Natural killer cell (primary cell): ENCODE results near the gene COL6A2. TPM values are rescaled to one million over a fixed set of nuclear protein-coding genes. Genes with fewer than 3 reads are reported as not detected.

Experiments used
- ATAC-seq, 3 donors: fragments of 150-1000 bp in 2 of 3; fragments of 200-7000 bp in 1 of 3; cut with Tn5 transposase; 1 replicate in 1 of 3; 2 replicates in 2 of 3; pipeline ENCODE4 v1.10.0; 2021; ENCODE audit warnings: mild to moderate bottlenecking in 2 of 3, moderate library complexity in 2 of 3
- DNase-seq, 2 donors: peaks; one replicate each; pipeline versions ENCODE4 v3.0.0 to v3.0.0-alpha.2; 2013 to 2021; ENCODE audit warnings: mixed read lengths in 1 of 2
- H3K27ac ChIP-seq: one replicate; pipeline ENCODE4 v1.5.1; 2013; ENCODE audit warnings: mild to moderate bottlenecking, low read length
- H3K27me3 ChIP-seq: one replicate; pipeline ENCODE4 v1.6.1; 2013; ENCODE audit warnings: low read length; ENCODE audit not compliant: control insufficient read depth, insufficient read depth
- H3K36me3 ChIP-seq: one replicate; pipeline ENCODE4 v1.6.1; 2013; ENCODE audit warnings: low read length; ENCODE audit not compliant: control insufficient read depth, insufficient read depth
- H3K4me1 ChIP-seq: one replicate; pipeline ENCODE4 v1.6.1; 2013; ENCODE audit warnings: low read length; ENCODE audit not compliant: control insufficient read depth, insufficient read depth
- H3K4me3 ChIP-seq: one replicate; pipeline ENCODE4 v1.5.1; 2013; ENCODE audit warnings: low read length
- H3K9me3 ChIP-seq: one replicate; pipeline ENCODE4 v1.6.1; 2013; ENCODE audit warnings: low read length; ENCODE audit not compliant: control insufficient read depth, insufficient read depth
- H3K27ac Mint-ChIP-seq, 2 donors: one replicate each; pipeline ENCODE4 v1.8.0; 2022; ENCODE audit warnings: mild to moderate bottlenecking in 2 of 2, mixed read lengths in 2 of 2, moderate library complexity in 1 of 2
- H3K27me3 Mint-ChIP-seq, 2 donors: one replicate each; pipeline ENCODE4 v1.8.0; 2022; ENCODE audit warnings: low read depth in 2 of 2, mixed read lengths in 2 of 2
- H3K36me3 Mint-ChIP-seq: one replicate; pipeline ENCODE4 v1.8.0; 2022; ENCODE audit warnings: mixed read lengths
- H3K4me1 Mint-ChIP-seq, 2 donors: one replicate each; pipeline ENCODE4 v1.8.0; 2022; ENCODE audit warnings: mixed read lengths in 2 of 2
- H3K4me3 Mint-ChIP-seq: one replicate; pipeline ENCODE4 v1.8.0; 2022; ENCODE audit warnings: mild to moderate bottlenecking, moderate library complexity, mixed read lengths
- H3K9me3 Mint-ChIP-seq, 2 donors: one replicate each; pipeline ENCODE4 v1.8.0; 2022; ENCODE audit warnings: mixed read lengths in 2 of 2
- CTCF ChIP-seq: fragments of 200-600 bp; IDR thresholded peaks from one replicate; pipeline ENCODE4 v1.8.0; 2022; ENCODE audit warnings: antibody characterized with exemption
- WGBS: methylation state at CpG from one replicate; pipeline ENCODE4 v1.1.7; 2013; ENCODE audit warnings: missing lambda C conversion rate; ENCODE audit not compliant: insufficient coverage; 5-methylcytosine and 5-hydroxymethylcytosine counted together
- intact Hi-C: fragments of 100-400 bp; cut with micrococcal nuclease; formaldehyde crosslinking; loops from one replicate; pipeline ENCODE4 v1.14.2; 2022
- total RNA-seq, 4 donors: library from RNA; stranded (reverse); fragments of 120-200 nt in 1 of 4; gene quantifications; one replicate each; pipeline versions ENCODE4 v1.2.3 to v1.2.4, GENCODE V29; 2013 to 2022

Gene COL6A2
- total RNA-seq, 3 donors from 2014 or later (not counting 1 experiment from before 2014, with no cell fraction given): 93.9 to 110 (median 97.2) TPM

- ATAC-seq: no peak
- no peaks in the 10 kb centered on the region for H3K9me3 ChIP-seq
- 89% methylated on average over 4 of the region's 7 CpGs for WGBS
- H3K27me3 ChIP-seq: no peaks in the 10 kb centered on the region
- no peaks in the 10 kb centered on the region for H3K4me1 ChIP-seq
- no peak overlapping the region for H3K27ac ChIP-seq
- no peaks in the 10 kb centered on the region for H3K4me1 Mint-ChIP-seq
- no peak overlapping the region for H3K4me3 Mint-ChIP-seq
- no peaks in the 10 kb centered on the region for H3K36me3 Mint-ChIP-seq
- no peak overlapping the region for H3K4me3 ChIP-seq
- peaks cover 0 to 4% of the 10 kb centered on the region in 2 donors for H3K27me3 Mint-ChIP-seq
- H3K36me3 ChIP-seq: no peaks in the 10 kb centered on the region
- no peaks in the 10 kb centered on the region for H3K9me3 Mint-ChIP-seq
- no peak overlapping the region for H3K27ac Mint-ChIP-seq
- intact Hi-C loops: no loop called here
- no peak for DNase-seq
- TF ChIP-seq CTCF: no peak
These were observed 38.0 kb downstream of the COL6A2 start for GRCh38 chr21:46135782-46136395.

GRCh38 chr21:46136739-46137349, 38.9 kb downstream of the COL6A2 start:
- no peak overlapping the region for H3K4me3 ChIP-seq
- Mint-ChIP-seq H3K27ac (no peak overlapping the region), H3K4me1 (no peaks in the 10 kb centered on the region), H3K27me3 (peaks cover 0 to 4% of the 10 kb centered on the region in 2 donors), H3K4me3 (no peak overlapping the region), H3K9me3 (no peaks in the 10 kb centered on the region), H3K36me3 (no peaks in the 10 kb centered on the region)
- intact Hi-C loops: no loop called here
- H3K27ac ChIP-seq: no peak overlapping the region
- no peaks in the 10 kb centered on the region for H3K9me3 ChIP-seq
- 88% methylated on average over 22 of the region's 22 CpGs for WGBS
- ATAC-seq (no peak), DNase-seq (no peak)
- H3K27me3 ChIP-seq: no peaks in the 10 kb centered on the region
- TF ChIP-seq CTCF: no peak
- no peaks in the 10 kb centered on the region for H3K36me3 ChIP-seq
- no peaks in the 10 kb centered on the region for H3K4me1 ChIP-seq

- intact Hi-C loops: no loop called here
- H3K9me3 Mint-ChIP-seq: no peaks in the 10 kb centered on the region
- no peak for ATAC-seq
These were observed 40.0 kb downstream of the COL6A2 start for GRCh38 chr21:46137908-46138307.

More at GRCh38 chr21:46137908-46138307, 40.0 kb downstream of the COL6A2 start:
- no peak overlapping the region for H3K4me3 Mint-ChIP-seq
- WGBS: 92% methylated on average over 7 of the region's 7 CpGs
- Histone ChIP-seq H3K4me1 (no peaks in the 10 kb centered on the region), H3K9me3 (no peaks in the 10 kb centered on the region), H3K27me3 (no peaks in the 10 kb centered on the region), H3K36me3 (no peaks in the 10 kb centered on the region), H3K27ac (no peak overlapping the region), H3K4me3 (no peak overlapping the region)
- H3K27me3 Mint-ChIP-seq: peaks cover 0 to 4% of the 10 kb centered on the region in 2 donors
- H3K27ac Mint-ChIP-seq: no peak overlapping the region
- no peak for TF ChIP-seq CTCF
- DNase-seq: no peak
- H3K4me1 Mint-ChIP-seq: no peaks in the 10 kb centered on the region
- no peaks in the 10 kb centered on the region for H3K36me3 Mint-ChIP-seq
